ENCODE measurements around the gene IL5. TPM values are rescaled to one million over a fixed set of nuclear protein-coding genes. Genes with fewer than 3 reads are reported as not detected.

Gene IL5
- total RNA-seq: not detected in 2 replicates

GRCh38 chr5:132543472-132544201, at the start of gene IL5:
Gene IL5, minus strand, starts transcription at chr5:132543522. Its CDS starts 44 bp downstream, at chr5:132543478.

DNA sequence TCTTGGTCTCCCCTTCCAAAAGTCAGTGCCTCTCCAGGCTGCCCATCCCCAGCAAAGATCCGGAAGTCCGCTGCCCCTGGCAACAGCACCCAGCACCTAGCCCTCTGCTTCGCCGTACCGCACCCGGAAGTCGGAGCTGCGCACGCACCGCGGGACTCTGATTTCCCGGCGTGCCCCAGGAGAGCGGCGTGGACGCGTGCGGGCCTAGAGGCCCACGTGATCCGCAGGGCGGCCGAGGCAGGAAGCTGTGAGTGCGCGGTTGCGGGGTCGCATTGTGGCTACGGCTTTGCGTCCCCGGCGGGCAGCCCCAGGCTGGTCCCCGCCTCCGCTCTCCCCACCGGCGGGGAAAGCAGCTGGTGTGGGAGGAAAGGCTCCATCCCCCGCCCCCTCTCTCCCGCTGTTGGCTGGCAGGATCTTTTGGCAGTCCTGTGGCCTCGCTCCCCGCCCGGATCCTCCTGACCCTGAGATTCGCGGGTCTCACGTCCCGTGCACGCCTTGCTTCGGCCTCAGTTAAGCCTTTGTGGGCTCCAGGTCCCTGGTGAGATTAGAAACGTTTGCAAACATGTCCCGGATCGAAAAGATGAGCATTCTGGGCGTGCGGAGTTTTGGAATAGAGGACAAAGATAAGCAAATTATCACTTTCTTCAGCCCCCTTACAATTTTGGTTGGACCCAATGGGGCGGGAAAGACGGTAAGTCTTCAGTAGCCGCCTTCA, 13.6 kb upstream of the IL5 start, which contains the start of gene RAD50:
RAD50 (plus strand) TSS at position 215 of the 715 bp plus-strand sequence; CDS start at position 563, 348 bp downstream.

Other genes with a start within 250 kb of the IL5 start
- 1.1 and 2.1 TPM in 2 replicates for gene SLC22A4, start 249.1 kb downstream of the IL5 start, total RNA-seq
- gene SLC22A5, start 173.8 kb downstream of the IL5 start, total RNA-seq: 9.9 and 24.8 TPM in 2 replicates
- 22.0 and 32.7 TPM in 2 replicates for gene IRF1, start 52.7 kb downstream of the IL5 start, total RNA-seq
- 6.5 and 7.5 TPM in 2 replicates for gene RAD50, start 13.5 kb upstream of the IL5 start, total RNA-seq
- not detected in 2 replicates for gene IL13, start 114.7 kb upstream of the IL5 start, total RNA-seq
- not detected in 2 replicates for gene IL4, start 130.5 kb upstream of the IL5 start, total RNA-seq
- 2.9 and 3.1 TPM in 2 replicates for gene KIF3A, start 194.0 kb upstream of the IL5 start, total RNA-seq
- gene CCNI2, start 203.9 kb upstream of the IL5 start, total RNA-seq: 0.38 and 1.1 TPM in 2 replicates
- 57.5 and 105 TPM in 2 replicates for gene SEPTIN8, start 233.7 kb upstream of the IL5 start, total RNA-seq